IPS DF 19.7 (cell line): Measurements from ENCODE around the gene CD164.
A peak's percentile ranks its signal among the peaks of the same experiment; 100 is the strongest.

Experiments used
- DNase-seq: peaks from one replicate; pipeline ENCODE4 v3.0.0-alpha.2; 2013; ENCODE audit warnings: low read depth, low spot score

CD164 gene

GRCh38 chr6:109381747-109382575, at the start of gene CD164:
TSS of gene CD164 (minus strand) at chr6:109382467. CDS start at chr6:109382378, 89 bp downstream.
- peak; percentile 47 for DNase-seq

- no peak for DNase-seq
These were observed 47.2 kb upstream of the CD164 start for GRCh38 chr6:109429496-109429895.

- no peak for DNase-seq
These were observed 46.7 kb upstream of the CD164 start for GRCh38 chr6:109428889-109429477.

GRCh38 chr6:109424946-109425345, 42.7 kb upstream of the CD164 start:
- DNase-seq = no peak

GRCh38 chr6:109421184-109421583, 38.9 kb upstream of the CD164 start:
- no peak for DNase-seq

GRCh38 chr6:109420751-109421150, 38.5 kb upstream of the CD164 start:
- no peak for DNase-seq

GRCh38 chr6:109417646-109418045, 35.4 kb upstream of the CD164 start:
- DNase-seq = no peak

- DNase-seq = no peak
These were observed 28.8 kb upstream of the CD164 start for GRCh38 chr6:109411034-109411433.

GRCh38 chr6:109406196-109406595, 23.9 kb upstream of the CD164 start:
- no peak for DNase-seq

GRCh38 chr6:109397020-109397419, 14.8 kb upstream of the CD164 start:
- no peak for DNase-seq

GRCh38 chr6:109396046-109396718, 13.9 kb upstream of the CD164 start:
- DNase-seq = no peak

- DNase-seq = no peak
These were observed 11.6 kb upstream of the CD164 start for GRCh38 chr6:109393886-109394281.

GRCh38 chr6:109393157-109393885, 11.1 kb upstream of the CD164 start:
- no peak for DNase-seq

- DNase-seq = no peak
These were observed 7.5 kb upstream of the CD164 start for GRCh38 chr6:109389650-109390274.

- no peak for DNase-seq
These were observed 6.0 kb upstream of the CD164 start for GRCh38 chr6:109388265-109388664.

GRCh38 chr6:109383438-109383940, 1.2 kb upstream of the CD164 start:
- DNase-seq = no peak

- DNase-seq = peak; percentile 57
These were observed 540 bp upstream of the CD164 start for GRCh38 chr6:109382576-109383437.

- no peak for DNase-seq
These were observed 1.1 kb downstream of the CD164 start for GRCh38 chr6:109381061-109381746.

- no peak for DNase-seq
These were observed 2.6 kb downstream of the CD164 start for GRCh38 chr6:109379711-109380110.

GRCh38 chr6:109377717-109378116, 4.5 kb downstream of the CD164 start:
- DNase-seq = no peak
